Lower lobe of right lung (tissue), 2 donors: ENCODE measurements around the gene GOLM1. TPM values are rescaled to one million over a fixed set of nuclear protein-coding genes. Genes with fewer than 3 reads are reported as not detected.
A peak's percentile ranks its signal among the peaks of the same experiment; 100 is the strongest.
"Not testable (repeated sequence)": the region's sequence is repeated elsewhere in the genome, so short reads cannot be mapped to it uniquely, and the experiment has no call there.

ENCODE experiments used
- ATAC-seq, 2 donors: fragments of 200-7000 bp; cut with Tn5 transposase; one replicate each; pipeline ENCODE4 v1.9.1; 2020 to 2022; ENCODE audit warnings: mild to moderate bottlenecking in 2 of 2, moderate library complexity in 2 of 2
- DNase-seq: peaks from one replicate; pipeline ENCODE4 v3.0.0-alpha.2; 2020
- H3K27ac ChIP-seq: fragments of 200-600 bp; one replicate; pipeline ENCODE4 v1.8.0; 2022
- H3K27me3 ChIP-seq: fragments of 200-600 bp; one replicate; pipeline ENCODE4 v1.8.0; 2022; ENCODE audit warnings: low read depth
- H3K36me3 ChIP-seq: fragments of 200-600 bp; one replicate; pipeline ENCODE4 v1.8.0; 2022; ENCODE audit warnings: mild to moderate bottlenecking
- H3K4me1 ChIP-seq: fragments of 200-600 bp; one replicate; pipeline ENCODE4 v1.8.0; 2022
- H3K4me3 ChIP-seq: fragments of 200-600 bp; one replicate; pipeline ENCODE4 v1.8.0; 2022; ENCODE audit warnings: mild to moderate bottlenecking
- H3K9me3 ChIP-seq: fragments of 200-600 bp; one replicate; pipeline ENCODE4 v1.8.0; 2022
- intact Hi-C: fragments of 100-400 bp; cut with DNase I; formaldehyde crosslinking; loops from one replicate; pipeline ENCODE4 v1.11.0; 2022
- long read RNA-seq: library from polyadenylated mRNA; unstranded; transcript quantifications from one replicate; pipeline ENCODE4 v2.0.0, GENCODE V29; 2021
- total RNA-seq: library from RNA; stranded (reverse); fragmentation: NEBNext Ultra II Directional; extraction: Animal tissue kit (Norgen Biotek cat#: 25700); gene quantifications from one replicate; pipeline ENCODE4 v1.2.1, GENCODE V29; 2021
- TF ChIP-seq, protein P1 (sequence below): fragments of 200-600 bp; IDR thresholded peaks from one replicate; pipeline ENCODE4 v1.8.0; 2022; ENCODE audit warnings: antibody characterized with exemption, mild to moderate bottlenecking
- donor health status: DM: no; HTN: yes; CAD: no; lungs with severe emphysema.

Gene GOLM1, protein sequence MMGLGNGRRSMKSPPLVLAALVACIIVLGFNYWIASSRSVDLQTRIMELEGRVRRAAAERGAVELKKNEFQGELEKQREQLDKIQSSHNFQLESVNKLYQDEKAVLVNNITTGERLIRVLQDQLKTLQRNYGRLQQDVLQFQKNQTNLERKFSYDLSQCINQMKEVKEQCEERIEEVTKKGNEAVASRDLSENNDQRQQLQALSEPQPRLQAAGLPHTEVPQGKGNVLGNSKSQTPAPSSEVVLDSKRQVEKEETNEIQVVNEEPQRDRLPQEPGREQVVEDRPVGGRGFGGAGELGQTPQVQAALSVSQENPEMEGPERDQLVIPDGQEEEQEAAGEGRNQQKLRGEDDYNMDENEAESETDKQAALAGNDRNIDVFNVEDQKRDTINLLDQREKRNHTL
- total RNA-seq, result 16.7 TPM
- long read RNA-seq, transcript GOLM1-203 (10 exons, 3,046 nt), result major isoform, 51 of 69 reads
- long read RNA-seq, partial matches to known transcripts, result 4 of 69 reads
- long read RNA-seq, other reads (novel, unspliced or antisense), result 10 of 69 reads

DNA sequence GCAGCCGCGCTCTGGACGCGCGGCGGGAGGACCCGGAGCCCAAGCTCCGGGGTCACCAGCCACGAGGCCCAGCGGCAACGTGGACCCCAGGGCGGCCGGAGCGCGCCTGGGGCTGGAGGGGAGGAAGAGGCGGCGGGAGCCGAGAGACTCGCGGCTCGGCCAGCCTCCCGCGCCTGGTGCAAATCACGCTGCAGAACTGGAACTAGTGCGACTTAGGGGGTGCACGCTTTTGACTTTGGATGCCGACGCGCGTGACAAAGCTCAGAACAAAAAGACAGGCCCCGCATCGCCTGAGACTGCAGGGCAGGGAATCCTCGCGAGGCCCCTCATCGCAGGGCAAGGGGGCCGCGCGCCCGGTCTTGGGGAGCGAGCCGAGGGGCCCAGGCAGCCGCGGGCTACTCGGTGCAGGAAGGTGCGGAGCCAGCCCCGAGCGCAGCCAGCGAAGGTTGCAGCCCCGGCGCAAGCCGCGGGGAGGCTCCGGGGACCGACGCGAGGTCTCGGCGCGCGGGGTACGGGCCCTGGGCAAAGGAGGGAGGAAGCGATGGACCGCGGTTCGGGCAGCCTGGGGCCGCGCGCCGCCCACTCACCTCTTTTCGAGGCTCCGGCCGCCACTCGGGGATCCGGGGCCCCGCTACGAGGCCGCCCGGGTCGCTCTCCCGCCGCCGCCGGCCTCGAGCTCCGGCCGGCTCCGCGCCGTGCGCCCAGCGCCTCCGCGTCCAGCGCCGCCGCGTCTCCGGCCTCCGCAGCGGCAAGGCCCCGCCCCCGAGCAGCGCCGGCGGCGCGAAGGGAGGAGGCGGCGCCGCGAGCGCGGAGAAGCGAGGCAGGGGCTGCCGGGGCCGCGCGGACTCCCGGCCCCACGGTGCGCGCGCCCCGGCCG lies at the start of gene GOLM1:
TSS of gene GOLM1 (minus strand) at position 735 of the 877 bp plus-strand sequence. CDS start 20,238 bp downstream, outside the sequence.
- TF ChIP-seq, protein P1, sequence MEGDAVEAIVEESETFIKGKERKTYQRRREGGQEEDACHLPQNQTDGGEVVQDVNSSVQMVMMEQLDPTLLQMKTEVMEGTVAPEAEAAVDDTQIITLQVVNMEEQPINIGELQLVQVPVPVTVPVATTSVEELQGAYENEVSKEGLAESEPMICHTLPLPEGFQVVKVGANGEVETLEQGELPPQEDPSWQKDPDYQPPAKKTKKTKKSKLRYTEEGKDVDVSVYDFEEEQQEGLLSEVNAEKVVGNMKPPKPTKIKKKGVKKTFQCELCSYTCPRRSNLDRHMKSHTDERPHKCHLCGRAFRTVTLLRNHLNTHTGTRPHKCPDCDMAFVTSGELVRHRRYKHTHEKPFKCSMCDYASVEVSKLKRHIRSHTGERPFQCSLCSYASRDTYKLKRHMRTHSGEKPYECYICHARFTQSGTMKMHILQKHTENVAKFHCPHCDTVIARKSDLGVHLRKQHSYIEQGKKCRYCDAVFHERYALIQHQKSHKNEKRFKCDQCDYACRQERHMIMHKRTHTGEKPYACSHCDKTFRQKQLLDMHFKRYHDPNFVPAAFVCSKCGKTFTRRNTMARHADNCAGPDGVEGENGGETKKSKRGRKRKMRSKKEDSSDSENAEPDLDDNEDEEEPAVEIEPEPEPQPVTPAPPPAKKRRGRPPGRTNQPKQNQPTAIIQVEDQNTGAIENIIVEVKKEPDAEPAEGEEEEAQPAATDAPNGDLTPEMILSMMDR, result peak; percentile 18
- H3K4me3 ChIP-seq, result peak within 1 kb of the TSS; percentile 72
- intact Hi-C loops, result no loop called here
- H3K27ac ChIP-seq, result peak within 1 kb of the TSS; percentile 67
- peak; percentile 91 to 93 for ATAC-seq
- H3K4me1 ChIP-seq, result peaks cover 16% of the 10 kb centered on the region
- DNase-seq, result peak; percentile 69
- H3K36me3 ChIP-seq, result no peaks in the 10 kb centered on the region
- no peaks in the 10 kb centered on the region for H3K9me3 ChIP-seq
- H3K27me3 ChIP-seq, result peaks cover 6% of the 10 kb centered on the region

DNA sequence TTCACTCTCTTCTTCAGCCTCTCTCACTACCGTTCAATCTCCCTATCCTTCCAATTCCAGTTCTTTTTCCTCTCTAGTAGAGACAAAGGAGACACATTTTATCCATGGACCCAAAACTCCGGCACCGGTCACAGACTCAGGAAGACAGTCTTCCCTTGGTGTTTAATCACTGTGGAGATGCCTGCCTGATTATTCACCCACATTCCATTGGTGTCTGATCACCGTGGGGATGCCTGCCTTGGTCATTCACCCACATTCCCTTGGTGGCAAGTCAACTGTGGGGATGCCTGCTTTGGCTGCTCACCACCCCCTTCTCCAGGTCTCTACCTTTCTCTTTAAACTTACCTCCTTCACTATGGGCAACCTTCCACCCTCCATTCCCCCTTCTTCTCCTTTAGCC lies 47.3 kb upstream of the GOLM1 start:
- H3K4me1 ChIP-seq, H3K36me3 ChIP-seq, intact Hi-C loops, H3K27ac ChIP-seq, DNase-seq, H3K9me3 ChIP-seq, ATAC-seq, H3K27me3 ChIP-seq, H3K4me3 ChIP-seq: not testable (repeated sequence)

DNA sequence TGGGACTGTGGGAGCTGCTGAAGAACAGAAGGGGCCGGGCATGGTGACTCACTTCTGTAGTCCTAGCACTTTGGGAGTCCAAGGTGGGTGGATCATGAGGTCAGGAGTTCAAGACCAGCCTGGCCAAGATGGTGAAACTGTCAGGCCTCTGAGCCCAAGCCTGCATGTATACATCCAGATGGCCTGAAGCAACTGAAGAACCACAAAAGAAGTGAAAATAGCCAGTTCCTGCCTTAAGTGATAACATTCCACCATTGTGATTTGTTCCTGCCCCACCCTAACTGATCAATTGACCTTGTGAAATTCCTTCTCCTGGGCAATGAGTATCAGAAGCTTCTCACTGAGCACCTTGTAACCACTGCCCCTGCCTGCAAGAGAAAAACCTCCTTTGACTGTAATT lies 46.6 kb upstream of the GOLM1 start:
- H3K27ac ChIP-seq, H3K36me3 ChIP-seq, H3K4me1 ChIP-seq, H3K4me3 ChIP-seq, DNase-seq, ATAC-seq, H3K27me3 ChIP-seq, intact Hi-C loops, H3K9me3 ChIP-seq: not testable (repeated sequence)

DNA sequence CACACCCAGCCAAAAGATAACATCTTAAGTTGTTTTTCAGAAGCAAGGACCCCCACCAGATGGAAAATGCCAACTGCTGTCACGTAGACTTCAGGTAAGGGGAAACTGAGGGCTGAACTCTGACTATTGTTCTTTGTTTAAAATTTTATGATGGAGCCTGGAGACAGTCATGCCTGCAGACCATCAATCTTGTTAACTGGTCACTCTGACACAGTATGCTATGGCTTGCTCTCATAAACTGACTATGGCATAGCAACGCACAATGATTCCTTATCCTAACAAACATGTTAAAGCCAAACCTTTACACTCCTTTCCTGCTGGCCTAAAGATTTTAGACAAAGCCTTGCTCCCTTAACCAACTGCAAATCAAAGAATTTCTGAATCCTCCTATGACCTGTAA lies 43.6 kb upstream of the GOLM1 start:
- intact Hi-C loops, result no loop called here
- H3K27me3 ChIP-seq, result no peaks in the 10 kb centered on the region
- no peaks in the 10 kb centered on the region for H3K4me1 ChIP-seq
- no peaks in the 10 kb centered on the region for H3K36me3 ChIP-seq
- H3K9me3 ChIP-seq, result no peaks in the 10 kb centered on the region
- no peak overlapping the region for H3K27ac ChIP-seq
- TF ChIP-seq, protein P1, result no peak
- no peak for DNase-seq
- no peak for ATAC-seq
- no peak overlapping the region for H3K4me3 ChIP-seq

DNA sequence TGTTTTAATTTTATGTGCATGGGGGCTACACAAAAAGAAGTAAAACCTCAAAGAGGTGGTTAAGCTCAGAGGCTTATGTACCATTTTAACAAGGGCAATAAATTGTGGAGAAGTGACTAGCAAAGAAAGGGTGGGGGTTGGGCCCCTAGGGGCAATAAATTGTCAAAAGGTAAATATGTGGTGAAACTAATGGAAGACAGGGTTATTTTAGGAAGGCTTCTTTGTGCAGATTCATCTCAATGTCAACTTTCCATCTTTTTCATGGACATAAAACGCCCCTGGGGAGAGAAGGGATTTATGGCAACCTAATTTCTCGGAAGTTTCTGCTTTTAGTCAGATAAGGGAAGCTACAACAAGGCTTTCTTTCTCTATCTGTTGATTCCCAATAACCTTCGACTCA lies 42.5 kb upstream of the GOLM1 start:
- intact Hi-C loops, result no loop called here

DNA sequence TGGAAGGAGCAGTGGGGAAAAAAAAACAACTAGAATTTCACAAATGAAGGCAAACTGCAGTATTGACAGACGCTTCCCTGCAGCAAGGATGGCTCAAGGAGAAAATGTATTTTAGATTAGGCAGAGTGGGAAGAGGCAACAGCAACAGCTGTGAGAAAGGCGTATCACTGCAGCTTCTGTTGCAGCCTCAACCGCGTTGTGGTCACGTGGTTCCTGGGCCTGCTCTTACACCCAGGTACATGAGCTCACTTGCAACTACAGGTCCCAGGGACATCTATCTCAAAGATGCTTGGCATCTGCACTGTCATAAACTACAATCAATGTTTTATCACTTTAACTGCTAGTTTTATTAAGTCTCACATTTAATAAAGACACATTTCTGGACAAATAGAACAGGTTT lies 36.0 kb upstream of the GOLM1 start:
- no peak for DNase-seq
- Histone ChIP-seq H3K27me3 (no peaks in the 10 kb centered on the region), H3K9me3 (no peaks in the 10 kb centered on the region), H3K27ac (no peak overlapping the region), H3K36me3 (no peaks in the 10 kb centered on the region), H3K4me3 (no peak overlapping the region), H3K4me1 (no peaks in the 10 kb centered on the region)
- TF ChIP-seq, protein P1, result no peak
- intact Hi-C loops, result no loop called here
- no peak for ATAC-seq

More for the DNA sequence above, 42.5 kb upstream of the GOLM1 start:
- no peak for ATAC-seq
- Histone ChIP-seq H3K27me3 (no peaks in the 10 kb centered on the region), H3K4me1 (no peaks in the 10 kb centered on the region), H3K27ac (no peak overlapping the region), H3K9me3 (no peaks in the 10 kb centered on the region), H3K4me3 (no peak overlapping the region), H3K36me3 (no peaks in the 10 kb centered on the region)
- no peak for DNase-seq
- TF ChIP-seq, protein P1, result no peak
